Vagina (tissue), 2 donors: ENCODE data around the gene KLF14. TPM values are rescaled to one million over a fixed set of nuclear protein-coding genes. Genes with fewer than 3 reads are reported as not detected.

Experiments used
- DNase-seq, 2 donors: peaks; one replicate each; pipeline ENCODE4 v3.0.0-alpha.2; 2017; ENCODE audit errors: extremely low spot score in 2 of 2
- H3K27ac ChIP-seq: fragments of 200-600 bp; sonication (generic); one replicate; pipeline ENCODE4 v1.5.1; 2019
- H3K27me3 ChIP-seq: fragments of 200-600 bp; sonication (generic); one replicate; pipeline ENCODE4 v1.5.1; 2019
- H3K36me3 ChIP-seq, 2 donors: fragments of 200-600 bp; sonication (generic); one replicate each; pipeline ENCODE4 v1.5.1; 2017 to 2019
- H3K4me1 ChIP-seq: fragments of 200-600 bp; sonication (generic); one replicate; pipeline ENCODE4 v1.5.1; 2019
- H3K4me3 ChIP-seq, 2 donors: fragments of 200-600 bp; sonication (generic); 1 replicate in 1 of 2; 2 replicates in 1 of 2; pipeline ENCODE4 v1.5.1; 2016 to 2019
- H3K9me3 ChIP-seq: fragments of 200-600 bp; sonication (generic); one replicate; pipeline ENCODE4 v1.5.1; 2019
- POLR2A ChIP-seq, 2 donors: fragments of 450-650 bp; IDR thresholded peaks; one replicate each; pipeline ENCODE4 v1.6.1; 2017; ENCODE audit warnings: antibody characterized with exemption in 2 of 2, mild to moderate bottlenecking in 2 of 2, moderate library complexity in 2 of 2
- POLR2AphosphoS5 ChIP-seq, 2 donors: sonication (generic); formaldehyde crosslinking; IDR thresholded peaks; one replicate each; pipeline ENCODE4 v1.9.0; 2017; ENCODE audit warnings: antibody characterized with exemption in 2 of 2, mild to moderate bottlenecking in 2 of 2, low read depth in 1 of 2; ENCODE audit not compliant: insufficient read depth in 1 of 2
- intact Hi-C: fragments of 100-400 bp; cut with DNase I; formaldehyde crosslinking; loops from one replicate; pipeline ENCODE4 v1.15.1; 2023
- total RNA-seq: library from RNA; depleted of rRNA; stranded (reverse); fragments of >200 nt; gene quantifications from one replicate; pipeline ENCODE4 v1.2.3, GENCODE V29; 2016
- TF ChIP-seq, protein P1 (sequence below), 3 experiments: fragments of 450-650 bp in 2 of 3; fragments of 200-600 bp in 1 of 3; sonication (generic) in 1 of 3; IDR thresholded peaks; one replicate each; pipeline ENCODE4 v1.5.1; 2017 to 2019; ENCODE audit warnings: antibody characterized with exemption in 3 of 3, mild to moderate bottlenecking in 2 of 3, moderate library complexity in 2 of 3

KLF14 gene
- total RNA-seq, 1 donor from 2014 or later = not detected

DNA sequence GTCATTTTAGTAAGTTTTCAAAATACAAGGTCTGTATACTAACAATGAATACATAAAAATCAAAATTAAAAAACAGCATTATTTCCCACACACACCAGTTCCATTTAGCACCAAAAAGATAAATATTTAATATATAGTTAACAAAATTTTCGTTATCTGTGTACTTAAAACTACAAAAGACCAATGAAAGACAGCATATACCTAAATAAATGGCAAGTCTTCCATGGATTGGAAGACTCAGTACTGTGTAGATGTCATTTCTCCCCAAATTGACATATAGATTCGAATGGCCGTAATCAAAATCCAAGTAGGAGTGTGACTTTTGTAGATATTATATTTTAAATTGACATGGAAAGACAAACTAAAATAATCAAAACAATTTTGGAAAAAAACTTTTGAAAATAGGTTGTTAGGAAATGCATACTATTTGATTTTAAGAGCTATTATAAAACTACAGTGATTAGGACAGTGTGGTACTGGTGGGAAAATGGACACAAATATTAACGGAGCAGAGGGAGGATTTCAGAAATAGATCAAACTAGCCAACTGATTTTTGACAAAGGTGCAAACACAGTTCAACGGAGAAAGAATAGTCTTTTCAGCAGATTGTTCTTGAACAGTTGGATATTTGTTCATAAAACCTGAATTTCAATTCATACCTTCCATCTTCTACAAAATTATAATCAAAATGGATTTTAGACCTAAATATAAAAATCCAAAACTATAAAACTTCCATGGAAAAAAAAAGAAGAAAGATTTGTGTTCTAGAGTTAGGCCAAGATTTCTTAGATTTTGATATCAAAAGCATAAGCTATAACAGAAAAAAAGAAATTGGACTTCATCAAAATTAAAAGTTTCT is 14.8 kb upstream of the KLF14 start:
- intact Hi-C loops = no loop called here
- Histone ChIP-seq H3K4me3 (no peak overlapping the region), H3K4me1 (no peaks in the 10 kb centered on the region), H3K9me3 (no peaks in the 10 kb centered on the region), H3K36me3 (no peaks in the 10 kb centered on the region), H3K27ac (no peak overlapping the region), H3K27me3 (no peaks in the 10 kb centered on the region)
- DNase-seq = no peak
- TF ChIP-seq, protein P1, sequence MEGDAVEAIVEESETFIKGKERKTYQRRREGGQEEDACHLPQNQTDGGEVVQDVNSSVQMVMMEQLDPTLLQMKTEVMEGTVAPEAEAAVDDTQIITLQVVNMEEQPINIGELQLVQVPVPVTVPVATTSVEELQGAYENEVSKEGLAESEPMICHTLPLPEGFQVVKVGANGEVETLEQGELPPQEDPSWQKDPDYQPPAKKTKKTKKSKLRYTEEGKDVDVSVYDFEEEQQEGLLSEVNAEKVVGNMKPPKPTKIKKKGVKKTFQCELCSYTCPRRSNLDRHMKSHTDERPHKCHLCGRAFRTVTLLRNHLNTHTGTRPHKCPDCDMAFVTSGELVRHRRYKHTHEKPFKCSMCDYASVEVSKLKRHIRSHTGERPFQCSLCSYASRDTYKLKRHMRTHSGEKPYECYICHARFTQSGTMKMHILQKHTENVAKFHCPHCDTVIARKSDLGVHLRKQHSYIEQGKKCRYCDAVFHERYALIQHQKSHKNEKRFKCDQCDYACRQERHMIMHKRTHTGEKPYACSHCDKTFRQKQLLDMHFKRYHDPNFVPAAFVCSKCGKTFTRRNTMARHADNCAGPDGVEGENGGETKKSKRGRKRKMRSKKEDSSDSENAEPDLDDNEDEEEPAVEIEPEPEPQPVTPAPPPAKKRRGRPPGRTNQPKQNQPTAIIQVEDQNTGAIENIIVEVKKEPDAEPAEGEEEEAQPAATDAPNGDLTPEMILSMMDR (IDR thresholded peaks at IDR 0.05) = no peak
- TF ChIP-seq POLR2A (IDR thresholded peaks at IDR 0.05) (no peak), POLR2AphosphoS5 (IDR thresholded peaks at IDR 0.05; ENCODE audit: insufficient read depth in 1 of 2, low read depth in 1 of 2) (no peak)

DNA sequence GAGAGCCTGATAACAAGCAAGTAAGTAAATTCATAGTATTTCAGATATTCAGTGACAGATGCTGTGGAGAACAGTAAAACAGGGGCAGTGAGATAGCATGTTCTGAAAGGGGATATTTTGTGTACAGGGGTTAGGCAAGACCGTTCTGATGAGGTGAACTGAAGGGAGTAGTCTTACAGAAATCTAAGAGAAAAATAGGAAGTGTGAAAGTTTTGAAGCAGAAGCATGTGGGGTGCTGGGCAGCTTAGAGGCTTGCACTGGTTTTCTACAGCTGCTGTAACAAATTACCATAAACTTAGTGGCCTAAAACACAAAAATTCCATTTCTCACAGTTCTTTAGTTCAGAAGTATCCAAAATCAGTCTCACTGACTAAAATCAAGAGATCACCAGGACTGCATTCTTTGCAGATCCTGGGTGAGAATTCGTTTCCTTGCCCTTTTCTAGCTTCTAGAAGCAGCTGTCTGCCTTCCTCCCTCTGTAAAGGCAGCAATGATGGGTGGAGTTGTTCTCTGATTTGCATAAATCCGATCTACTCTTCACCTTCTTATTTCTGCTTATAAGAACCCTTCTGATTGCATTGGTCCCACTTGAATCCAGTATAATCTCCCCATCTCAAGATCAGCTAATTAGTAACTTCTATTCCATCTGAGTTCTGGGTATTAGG is 7.5 kb upstream of the KLF14 start:
- Histone ChIP-seq H3K36me3 (no peaks in the 10 kb centered on the region), H3K4me1 (no peaks in the 10 kb centered on the region), H3K27me3 (no peaks in the 10 kb centered on the region), H3K27ac (no peak overlapping the region), H3K9me3 (no peaks in the 10 kb centered on the region), H3K4me3 (no peak overlapping the region)
- intact Hi-C loops = no loop called here
- DNase-seq = no peak
- TF ChIP-seq POLR2A (IDR thresholded peaks at IDR 0.05) (no peak), POLR2AphosphoS5 (IDR thresholded peaks at IDR 0.05; ENCODE audit: insufficient read depth in 1 of 2, low read depth in 1 of 2) (no peak)
- TF ChIP-seq, protein P1 (IDR thresholded peaks at IDR 0.05) = no peak

DNA sequence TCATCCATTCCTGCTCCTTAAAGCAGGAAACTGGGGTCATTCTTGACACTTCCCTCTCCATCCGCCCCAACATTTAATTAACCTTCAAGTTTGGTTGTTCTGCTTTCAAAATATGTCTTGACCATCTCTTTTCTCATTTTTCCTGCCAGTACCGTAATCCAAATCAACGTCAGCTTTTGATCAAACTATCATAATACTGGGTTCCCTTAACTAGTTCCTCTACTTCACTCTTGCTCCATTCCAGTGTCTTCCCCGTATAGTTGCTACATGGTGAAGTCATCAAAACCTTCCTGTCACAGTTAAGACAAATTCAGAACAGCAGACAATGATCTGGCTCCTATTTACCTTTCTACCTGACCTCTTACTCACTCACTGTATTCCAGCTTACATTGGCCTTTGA is 6.6 kb upstream of the KLF14 start:
- H3K4me3 ChIP-seq = no peak overlapping the region

DNA sequence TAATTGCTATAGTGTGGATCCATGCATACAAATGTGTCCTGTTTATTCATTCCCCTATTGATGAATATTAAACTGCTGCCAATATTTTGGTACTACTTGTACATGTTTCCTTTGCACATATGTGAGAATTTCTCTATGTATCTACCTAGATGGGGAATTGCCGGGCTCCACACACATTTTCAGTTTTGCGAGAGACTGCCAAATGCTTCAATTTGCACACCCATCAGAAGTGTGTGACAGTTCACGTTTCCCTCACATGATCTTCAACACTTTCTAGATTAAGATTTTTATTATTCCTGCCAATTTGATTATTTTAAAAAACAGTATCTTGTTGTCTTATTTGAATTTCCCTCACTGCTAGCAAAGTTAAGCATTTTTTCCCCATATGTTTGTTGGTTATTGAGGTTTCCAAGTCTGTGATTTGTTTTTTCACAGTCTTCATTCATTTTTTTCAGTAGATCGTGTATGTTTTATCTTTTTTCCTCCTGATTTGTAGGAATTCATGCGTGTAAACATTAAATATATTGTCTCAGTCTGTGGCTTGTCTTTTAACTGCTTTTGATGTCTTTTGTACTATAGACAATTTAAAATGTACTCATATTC is 2.4 kb upstream of the KLF14 start:
- H3K36me3 ChIP-seq = no peaks in the 10 kb centered on the region
- peaks cover 19% of the 10 kb centered on the region for H3K9me3 ChIP-seq
- H3K27me3 ChIP-seq = no peaks in the 10 kb centered on the region

More for the DNA sequence above, 6.6 kb upstream of the KLF14 start:
- H3K27me3 ChIP-seq = no peaks in the 10 kb centered on the region
- intact Hi-C loops = no loop called here
- no peaks in the 10 kb centered on the region for H3K36me3 ChIP-seq
- no peaks in the 10 kb centered on the region for H3K4me1 ChIP-seq
- no peaks in the 10 kb centered on the region for H3K9me3 ChIP-seq
- H3K27ac ChIP-seq = no peak overlapping the region
- TF ChIP-seq POLR2AphosphoS5 (IDR thresholded peaks at IDR 0.05; ENCODE audit: insufficient read depth in 1 of 2, low read depth in 1 of 2) = no peak
- TF ChIP-seq, protein P1 (IDR thresholded peaks at IDR 0.05) = no peak
- no peak for TF ChIP-seq POLR2A (IDR thresholded peaks at IDR 0.05)
- DNase-seq = no peak

More for the DNA sequence above, 2.4 kb upstream of the KLF14 start:
- DNase-seq = no peak
- no peak for TF ChIP-seq POLR2A (IDR thresholded peaks at IDR 0.05)
- TF ChIP-seq, protein P1 (IDR thresholded peaks at IDR 0.05) = no peak
- no peak for TF ChIP-seq POLR2AphosphoS5 (IDR thresholded peaks at IDR 0.05; ENCODE audit: insufficient read depth in 1 of 2, low read depth in 1 of 2)
- no peaks in the 10 kb centered on the region for H3K4me1 ChIP-seq
- intact Hi-C loops = no loop called here
- H3K27ac ChIP-seq = no peak overlapping the region
- H3K4me3 ChIP-seq = no peak overlapping the region
